ENCODE data around the gene EVL.

Gene EVL

DNA sequence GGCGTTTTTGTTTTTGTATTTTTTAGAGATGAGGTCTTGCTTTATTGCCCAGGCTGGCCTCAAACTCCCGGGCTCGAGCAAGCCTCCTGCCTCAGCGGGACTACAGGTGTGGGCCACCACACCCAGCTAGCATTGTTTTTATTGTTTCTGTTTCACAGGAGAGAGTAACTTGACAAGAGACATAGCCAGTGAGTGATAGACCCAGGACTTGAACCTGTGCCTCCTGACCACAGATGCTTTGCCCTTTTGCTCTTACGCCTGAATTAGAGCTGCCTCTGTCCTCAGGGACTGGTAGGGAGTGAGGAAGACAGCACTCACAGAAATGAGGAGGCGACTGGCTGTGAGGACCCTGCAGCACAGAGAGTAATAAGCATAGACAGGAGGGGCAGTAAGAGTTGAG is 2.3 kb downstream of the EVL start:
- DNase-seq = peak; percentile 12

DNA sequence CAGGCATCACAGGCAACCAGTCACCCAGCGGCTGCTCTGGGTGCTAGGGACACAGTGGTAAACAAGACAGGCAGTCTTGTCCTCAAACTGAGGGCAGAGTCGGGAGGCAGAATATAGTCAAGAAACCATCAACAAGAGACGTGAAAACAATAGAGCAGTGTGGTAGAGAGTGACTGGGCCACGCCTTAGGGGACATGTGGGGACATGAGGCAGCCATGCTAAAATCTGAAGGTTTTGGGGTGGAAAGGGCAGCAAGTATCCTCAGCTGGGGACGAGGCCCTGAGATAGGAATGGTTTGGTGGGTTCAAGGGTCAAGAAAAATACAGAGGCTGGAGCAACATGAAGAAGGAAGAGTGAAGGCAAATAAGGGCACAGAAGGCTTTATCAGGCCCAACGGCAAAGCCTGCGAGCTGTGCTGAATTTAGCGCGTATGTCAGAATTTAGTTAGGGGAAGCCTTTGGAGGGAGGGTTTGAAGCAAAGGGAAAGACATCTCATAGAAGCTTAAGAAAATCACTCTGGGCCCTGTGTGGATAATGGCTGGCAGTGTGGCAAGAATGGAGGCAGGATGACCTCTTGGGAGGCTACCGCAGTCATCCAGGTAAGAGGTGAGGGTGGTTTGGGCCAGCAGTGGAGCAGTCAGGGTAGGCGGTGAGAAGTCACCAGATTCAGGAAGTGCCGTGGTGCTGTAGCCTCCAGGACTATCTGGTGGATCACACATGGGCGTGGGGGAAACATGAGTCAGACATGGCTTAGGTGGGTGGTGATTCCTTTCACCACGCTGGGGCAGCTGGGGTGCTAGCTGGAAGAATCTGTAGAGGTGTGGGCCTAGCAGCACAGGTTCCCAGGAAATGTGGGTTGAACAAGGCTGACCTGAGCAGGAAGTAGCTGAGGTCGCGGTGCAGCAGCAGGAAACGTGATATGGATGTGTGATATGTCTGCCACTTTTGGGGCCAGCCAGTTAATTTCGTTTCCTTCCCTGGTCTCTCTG is 3.0 kb downstream of the EVL start:
- peak; percentile 66 for DNase-seq

DNA sequence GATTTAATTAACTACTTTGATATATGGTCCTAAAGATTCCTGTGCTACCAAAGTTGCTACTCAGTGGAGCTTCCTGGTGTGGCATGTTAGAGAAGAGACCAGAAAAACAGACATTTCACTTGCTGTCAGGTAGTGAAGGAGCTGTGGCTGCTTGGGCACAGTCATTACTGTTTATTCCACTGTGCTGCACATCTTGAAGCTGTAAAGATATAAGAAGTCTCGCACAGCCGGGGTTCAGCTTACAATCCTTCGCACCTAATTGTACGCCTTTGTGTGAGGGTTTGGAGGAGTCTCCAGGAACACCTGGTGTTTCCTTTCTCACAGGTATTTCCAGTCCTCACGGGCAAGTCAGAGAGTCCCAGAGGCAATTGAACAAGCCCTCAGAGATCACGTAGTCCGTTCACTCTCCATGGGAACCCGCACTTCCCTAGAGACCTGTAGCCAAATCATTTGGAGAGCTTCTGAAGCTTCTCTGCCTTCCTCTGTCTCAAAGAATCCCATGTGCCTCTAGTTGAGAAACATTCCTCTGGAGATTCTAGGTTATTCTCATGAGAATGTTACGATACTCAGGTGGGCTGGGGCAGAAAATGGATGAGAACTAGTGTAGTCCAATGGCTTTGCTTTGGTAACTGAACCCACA is 4.1 kb downstream of the EVL start:
- no peak for DNase-seq

DNA sequence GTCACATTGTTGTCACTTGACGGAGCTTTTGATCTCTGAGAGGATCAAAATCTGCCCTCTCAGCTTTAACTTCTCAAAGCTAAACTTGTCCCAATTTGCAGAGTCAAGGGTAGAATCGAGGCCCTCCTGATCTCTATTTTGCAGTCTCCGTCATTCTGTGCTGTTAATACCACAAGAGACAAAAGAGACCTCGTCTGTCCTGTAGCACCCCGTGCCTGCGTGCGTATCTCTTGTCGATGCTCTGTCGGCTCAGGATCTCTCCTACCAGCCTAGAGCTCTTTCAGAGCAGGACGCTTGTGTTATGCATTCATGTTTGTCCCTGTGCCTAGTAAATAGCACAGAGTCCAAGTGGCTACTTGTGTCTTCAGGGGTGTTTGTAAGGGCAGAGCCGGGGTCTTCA is 5.1 kb downstream of the EVL start:
- DNase-seq = peak; percentile 45

DNA sequence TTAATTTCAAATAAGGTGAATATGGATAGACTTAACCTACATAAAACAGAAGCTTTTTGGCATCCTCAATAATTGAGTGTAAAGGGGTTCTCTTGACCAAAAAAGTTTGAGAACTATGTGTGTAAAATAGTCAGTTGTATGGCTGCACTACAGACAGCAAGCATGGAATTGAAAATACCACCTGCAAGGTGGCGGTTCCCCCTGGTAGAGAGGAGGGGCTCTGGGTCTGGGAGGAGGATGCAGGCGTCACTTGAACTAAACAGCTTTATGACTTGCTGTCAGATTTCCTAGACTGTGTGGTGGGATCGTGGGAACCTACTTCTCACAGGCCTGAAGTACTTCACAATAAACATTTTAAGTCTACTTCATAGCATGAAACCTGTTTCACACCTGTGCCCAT is 6.3 kb downstream of the EVL start:
- peak; percentile 19 for DNase-seq

DNA sequence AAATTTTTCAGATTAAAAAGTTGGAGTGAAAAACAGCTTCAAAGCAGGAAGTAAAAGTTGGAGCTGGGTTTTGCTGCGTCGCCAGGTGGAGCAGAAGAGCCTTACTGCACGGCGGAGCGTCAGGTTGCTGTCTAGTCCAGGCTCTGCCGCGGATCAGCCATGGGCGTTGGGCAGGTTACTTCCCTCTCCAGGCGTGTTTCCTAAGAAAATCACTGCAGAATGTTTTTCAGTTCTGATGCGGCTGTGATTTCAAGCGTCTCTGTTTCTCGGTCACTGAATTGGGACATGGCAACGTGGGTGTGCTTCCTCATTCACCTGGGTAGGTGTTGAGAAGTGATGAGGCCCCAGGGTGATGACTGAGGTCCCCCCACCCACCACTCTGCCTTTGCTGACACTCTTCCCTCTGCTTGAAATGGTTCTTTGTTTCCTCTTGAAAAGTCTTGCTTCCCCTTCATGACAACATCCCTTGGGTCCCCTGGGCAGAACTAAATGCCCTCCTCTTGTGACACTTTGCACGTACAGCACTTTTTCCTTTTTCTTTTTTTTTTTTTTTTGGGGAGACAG is 7.6 kb downstream of the EVL start:
- peak; percentile 41 for DNase-seq

DNA sequence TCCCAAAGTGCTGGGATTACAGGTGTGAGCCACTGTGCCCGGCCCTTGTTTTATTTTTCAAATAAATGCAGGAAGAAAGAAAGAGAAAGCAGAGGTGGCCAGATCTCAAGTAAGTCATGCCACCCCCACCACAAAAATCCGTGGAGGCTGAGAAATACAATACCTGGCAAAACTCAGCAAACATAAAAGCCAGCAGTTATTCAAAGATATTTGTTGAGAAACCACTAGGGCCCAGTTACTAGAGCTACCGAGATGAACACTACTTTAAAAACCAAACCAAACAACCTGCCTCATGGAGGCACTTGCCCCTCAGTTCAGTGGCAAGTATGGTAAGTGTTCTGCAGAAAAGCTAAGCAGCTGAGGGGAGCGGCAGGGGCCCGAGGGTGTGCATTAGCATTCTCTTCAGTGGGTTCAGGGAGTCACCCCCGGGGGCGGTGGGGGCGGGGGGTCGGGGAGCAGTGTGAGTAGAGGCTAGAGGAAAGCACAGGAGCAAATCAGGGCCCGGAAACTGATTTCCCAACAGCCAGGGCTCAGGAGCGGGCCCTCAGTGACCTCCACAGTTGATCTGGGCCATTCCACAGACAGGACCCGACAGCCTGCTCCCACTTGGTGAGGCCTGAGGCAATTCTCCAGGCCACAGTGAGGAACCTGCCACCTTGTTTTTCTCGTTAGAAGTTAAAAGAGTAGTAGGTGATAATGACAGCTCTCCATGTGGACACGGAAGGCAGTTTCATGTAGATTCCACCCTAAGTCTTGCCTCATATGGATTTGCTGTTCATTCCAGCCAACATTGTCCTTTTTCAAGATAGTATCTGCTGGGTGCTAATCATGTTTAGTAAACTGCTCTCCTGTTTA is 8.6 kb downstream of the EVL start:
- DNase-seq = peak; percentile 61

DNA sequence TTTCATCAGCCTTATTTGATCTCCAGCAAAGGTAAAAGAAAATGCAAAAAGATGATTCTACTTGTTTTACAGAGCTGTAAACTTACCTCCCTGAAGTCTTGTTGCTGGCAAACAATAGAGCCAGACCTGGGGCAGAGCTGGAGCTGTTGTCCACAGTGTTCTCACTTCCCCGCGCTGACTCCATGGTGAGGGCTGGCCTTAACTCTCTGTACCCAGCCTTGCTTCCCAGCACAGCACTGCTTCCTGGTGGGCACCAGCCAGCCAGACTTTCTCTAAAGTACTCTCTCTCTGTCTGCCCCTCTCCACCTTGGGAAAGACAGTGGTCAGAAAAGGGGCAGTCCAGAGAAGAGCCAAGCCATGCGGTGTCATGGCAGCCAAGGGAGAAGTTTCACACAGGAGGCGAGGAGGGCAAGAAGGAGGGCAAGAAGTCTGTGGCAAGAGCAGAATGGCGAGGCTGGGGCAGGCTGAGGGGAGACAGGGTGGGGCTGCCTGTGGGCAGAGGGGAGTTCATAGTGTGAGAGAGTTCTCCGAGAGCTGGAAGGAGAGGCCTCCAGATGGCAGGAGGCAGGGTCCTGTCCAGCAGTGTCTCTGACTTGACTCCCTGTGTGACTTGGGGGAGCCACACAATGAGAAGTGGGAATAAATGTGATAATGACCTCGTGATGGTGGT is 9.3 kb downstream of the EVL start:
- peak; percentile 50 for DNase-seq

DNA sequence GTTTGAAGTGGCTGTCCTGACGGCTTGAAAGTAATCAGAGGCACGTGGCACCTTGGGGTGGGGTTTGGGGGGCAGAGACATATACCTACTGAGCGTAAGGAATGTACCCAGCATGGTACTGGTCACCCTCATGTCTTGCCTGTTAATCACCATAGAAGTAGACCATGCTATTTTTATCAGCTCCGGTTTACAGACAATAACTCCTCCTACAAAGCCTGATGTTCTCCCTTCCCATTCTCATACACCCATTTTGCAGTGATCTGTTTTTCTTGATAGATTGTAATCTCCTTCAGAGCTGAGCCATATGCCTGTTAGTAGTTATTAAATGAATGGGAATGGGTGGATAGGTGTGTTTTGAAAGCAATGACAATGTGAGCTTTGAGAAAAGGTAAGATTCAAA is 10.5 kb downstream of the EVL start:
- DNase-seq = peak; percentile 10

DNA sequence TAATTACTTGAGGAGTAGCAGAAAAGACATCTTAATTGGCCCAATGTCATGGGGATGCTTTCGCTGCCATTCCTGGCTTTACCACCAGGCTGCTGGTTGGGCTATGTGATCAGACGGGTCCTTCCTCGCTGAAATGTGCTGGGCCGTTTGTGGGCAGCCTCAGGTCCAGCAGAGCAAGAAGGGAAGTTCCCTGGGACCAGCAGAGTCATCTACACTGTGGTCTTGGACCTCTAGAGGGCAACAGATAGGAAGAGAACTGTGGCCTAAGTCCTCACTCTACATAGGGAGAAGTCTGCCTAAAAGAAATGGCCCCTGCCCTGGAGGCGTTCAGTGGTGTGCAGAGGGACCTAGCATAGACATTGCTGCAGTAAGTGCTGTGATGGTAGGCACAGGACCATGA is 10.9 kb downstream of the EVL start:
- peak; percentile 77 for DNase-seq

DNA sequence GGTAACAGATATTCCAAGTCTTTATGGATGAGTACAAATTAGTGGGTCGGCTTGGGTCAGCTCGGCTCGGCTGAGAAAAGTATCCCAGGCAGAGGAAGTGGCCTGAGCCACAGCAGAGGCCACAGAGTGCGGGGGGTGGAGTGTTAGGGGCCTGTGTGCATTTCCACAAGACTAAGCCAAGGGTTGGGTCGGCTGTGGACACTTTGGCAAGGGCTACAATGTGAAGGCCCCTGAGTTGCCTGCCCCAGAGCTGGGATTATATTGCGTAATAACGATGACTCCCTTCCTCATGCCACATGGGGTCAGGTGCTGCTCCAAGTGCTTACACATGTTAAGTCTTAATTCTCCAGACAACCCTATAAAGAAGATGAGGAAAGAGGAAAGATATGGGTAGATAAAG is 11.4 kb downstream of the EVL start:
- DNase-seq = peak; percentile 46

DNA sequence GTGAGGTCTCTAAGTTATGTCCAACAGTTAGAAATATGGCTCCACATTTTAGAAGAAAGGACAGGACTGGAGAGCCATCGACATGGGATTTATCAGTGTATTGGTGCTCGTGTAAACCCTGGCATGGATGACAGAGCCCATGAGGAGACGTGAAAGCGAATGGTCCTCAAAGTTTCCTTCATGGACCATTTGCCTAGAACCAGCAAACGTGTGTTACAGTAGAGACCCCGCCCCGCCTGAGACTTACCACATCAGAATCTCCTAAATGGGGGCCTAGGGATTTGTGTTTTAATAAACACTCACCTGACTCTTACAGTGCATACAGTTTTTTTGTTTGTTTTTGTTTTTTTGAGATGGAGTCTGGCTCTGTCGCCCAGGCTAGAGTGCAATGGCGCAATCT is 12.2 kb downstream of the EVL start:
- DNase-seq = peak; percentile 4

DNA sequence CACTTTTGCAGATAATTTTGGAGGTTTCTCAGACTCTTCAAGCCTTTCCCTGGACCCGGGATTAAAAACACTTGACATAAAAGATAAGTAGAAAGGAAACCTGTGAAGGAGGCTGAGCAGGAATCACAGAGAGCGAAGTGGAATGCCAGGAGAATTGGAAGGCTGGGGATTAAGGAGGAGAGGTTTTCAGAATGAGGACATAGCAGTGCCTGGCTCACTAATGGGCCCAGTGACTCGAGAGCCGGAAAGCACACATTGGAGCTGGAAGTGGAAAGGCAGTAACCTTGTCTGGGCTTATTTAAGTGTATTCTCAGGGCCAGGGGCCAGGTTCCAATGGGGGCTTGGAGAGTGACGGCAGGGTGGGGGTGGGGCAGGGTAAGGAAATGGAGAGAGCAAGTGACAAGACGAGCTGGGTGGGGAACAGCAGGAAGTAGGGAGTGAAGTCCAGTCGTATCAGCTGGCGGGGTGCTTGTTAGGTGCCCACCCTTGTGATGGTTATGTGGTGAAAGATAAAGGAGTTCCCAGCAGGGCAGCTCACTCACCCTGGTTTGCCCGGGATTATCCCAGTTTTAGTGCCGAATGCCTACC is 13.1 kb downstream of the EVL start:
- DNase-seq = peak; percentile 60

DNA sequence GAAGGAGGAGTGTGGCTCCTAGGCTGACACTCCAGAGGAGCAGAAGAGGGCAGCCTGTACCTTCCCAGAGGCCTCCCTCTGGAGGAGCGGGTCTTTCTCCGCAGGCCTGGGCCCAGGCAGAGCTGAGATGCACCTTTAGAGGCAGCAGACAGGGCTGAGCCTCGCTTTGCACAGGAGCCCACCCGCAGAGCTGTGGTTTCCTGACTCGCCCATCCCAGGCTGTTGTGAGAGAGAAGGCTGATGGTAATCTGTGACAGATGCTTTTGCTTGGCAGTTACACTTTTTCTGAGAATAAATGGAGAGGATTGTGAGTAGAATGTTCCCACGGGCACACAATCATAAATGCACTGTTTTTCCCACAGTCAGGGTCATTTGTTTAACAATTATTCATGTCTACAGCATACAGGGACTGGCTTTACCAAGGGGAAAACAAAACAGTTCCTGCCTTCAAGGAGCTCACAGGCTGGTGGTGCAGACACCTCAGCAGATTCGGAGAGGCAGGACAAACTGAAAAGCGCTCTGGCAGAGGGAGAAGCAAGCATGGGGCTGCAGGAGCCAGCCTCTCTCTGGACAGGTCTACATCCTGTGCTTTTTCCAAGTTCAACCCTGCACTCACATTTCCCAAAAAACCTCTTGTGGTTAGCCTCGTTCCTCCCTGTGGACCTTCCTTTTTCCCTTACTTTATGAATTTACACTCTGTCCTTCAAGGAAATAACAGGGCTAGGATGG is 13.9 kb downstream of the EVL start:
- peak; percentile 84 for DNase-seq

DNA sequence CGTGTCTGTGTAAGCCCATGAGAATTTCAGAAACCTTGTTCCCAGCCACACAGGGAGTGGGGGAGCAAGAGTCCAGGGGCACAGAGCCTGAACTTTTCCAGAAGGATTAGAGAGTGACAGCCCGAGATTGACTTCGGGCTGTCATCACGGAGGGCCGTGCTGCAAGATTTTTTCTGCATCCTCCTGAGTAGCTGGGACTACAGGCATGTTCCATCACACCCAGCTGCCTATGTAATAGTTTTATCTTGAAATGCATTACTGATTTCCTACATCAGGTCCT is 14.4 kb downstream of the EVL start:
- DNase-seq = no peak

DNA sequence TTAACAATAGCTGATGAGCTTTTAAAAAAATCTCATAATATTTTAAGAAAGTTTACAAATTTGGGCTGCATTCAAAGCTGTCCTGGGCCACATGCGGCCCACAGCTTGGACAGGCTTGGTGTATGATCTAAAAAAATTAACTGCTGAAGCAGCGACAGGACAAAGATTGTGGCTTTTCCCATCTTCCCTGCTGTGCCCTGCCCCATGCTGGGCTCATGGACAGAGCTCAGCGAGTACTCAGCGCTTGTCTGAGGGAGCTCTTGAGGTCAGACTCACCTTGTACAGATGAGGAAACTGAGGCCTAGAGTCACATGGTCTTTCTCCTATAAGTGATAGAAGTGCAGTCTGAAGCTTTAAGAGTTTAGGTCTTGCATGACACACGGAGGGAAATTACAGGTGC is 15.0 kb downstream of the EVL start:
- DNase-seq = no peak

DNA sequence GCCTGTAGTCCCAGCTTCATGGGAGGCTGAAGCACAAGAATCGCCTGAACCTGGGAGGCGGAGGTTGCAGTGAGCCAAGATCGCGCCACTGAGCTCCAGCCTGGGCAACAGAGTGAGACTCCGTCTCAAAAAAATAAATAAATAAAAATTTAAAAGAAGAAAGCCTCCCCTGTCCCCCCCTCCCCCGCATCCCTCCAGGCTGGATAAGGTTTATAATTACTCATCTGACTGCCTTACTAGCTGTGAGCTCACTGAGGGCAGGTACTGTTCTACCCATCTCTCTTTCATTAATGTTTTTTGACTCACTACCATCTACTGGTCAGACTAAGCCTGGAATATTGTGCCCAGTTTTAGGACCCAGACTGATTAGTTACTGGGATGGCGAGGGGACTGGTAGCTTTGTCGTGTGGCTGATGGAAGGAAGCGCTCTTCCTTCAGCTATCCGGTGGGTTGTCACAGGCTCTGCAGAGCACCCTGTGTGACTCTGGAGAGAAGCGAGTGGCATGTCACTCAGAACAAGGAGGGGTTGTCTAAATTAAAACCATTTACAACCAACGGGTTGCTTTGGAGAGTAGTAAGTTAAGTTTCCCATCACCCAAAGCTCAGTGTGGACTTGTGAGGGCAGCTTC is 16.9 kb downstream of the EVL start:
- DNase-seq = peak; percentile 29

DNA sequence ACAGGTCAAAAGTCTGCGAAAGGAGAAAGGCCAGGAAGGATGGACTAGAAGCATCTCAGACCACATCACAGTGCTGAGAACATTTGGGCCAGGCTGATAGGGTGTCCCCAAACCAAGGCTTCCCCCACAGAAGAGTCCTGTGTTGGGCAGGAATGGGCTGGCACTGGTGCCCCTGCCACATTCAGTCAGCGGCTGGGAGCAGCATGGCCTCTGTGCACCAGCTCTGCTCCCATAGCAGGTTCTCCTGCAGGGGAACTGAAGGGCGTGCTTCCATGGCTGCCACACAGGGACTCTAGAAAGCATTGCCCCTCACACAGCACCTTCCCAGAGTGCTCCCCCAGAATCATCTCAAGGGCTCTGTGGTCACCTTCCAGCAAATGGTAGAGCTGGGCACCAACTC is 17.5 kb downstream of the EVL start:
- DNase-seq = peak; percentile 12

DNA sequence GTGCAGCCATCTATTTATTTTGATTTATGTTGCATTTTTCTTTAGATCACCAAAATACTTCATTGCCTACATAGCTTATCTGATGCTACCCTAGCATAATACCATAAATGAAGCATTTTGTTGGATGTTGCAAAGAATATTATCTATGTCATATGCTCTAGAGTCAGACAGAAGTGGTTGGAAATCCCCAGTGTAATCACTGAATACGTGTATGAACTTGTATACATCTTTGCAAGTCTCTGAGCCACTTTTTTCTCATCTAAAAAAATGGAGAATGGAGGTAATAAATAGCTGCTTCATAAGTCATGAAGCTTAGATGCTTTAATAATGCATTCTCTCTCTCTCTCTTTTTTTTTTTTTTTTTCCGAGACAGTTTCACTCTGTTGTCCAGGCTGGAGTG is 18.5 kb downstream of the EVL start:
- DNase-seq = no peak

DNA sequence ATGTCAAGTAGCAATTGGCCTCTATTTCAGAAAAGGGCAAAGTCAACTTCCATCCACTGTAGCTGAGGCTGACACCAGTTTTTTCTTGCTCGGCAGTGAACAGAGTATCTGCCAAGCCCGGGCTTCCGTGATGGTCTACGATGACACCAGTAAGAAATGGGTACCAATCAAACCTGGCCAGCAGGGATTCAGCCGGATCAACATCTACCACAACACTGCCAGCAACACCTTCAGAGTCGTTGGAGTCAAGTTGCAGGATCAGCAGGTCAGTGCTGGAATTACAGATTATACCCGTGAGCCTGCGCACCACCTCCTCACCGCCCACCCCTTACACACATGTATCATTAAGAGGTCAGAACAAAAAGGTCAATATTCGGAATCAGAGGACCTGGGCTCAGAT is 19.4 kb downstream of the EVL start:
- DNase-seq = no peak

DNA sequence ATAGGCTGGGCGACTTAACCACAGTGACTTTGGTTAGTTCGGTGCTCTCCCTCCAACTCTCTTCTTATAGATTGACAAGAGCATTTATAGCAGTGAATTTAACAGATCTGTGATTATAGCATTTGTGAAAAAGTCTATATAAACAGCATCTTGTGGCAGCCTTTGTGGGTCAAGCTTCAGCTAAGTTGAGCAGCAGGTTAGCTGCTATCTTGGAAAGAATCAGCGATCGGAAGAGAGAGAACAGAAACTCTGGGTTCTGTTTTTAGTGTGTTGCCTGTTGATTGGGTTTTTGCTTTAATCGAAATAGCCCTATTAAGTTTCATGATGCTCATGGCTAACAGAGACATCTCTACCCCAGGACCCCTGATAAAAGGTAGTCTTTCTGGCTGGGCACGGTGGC is 20.2 kb downstream of the EVL start:
- DNase-seq = no peak

Data from islet precursor cell (in vitro differentiated cells).